ENCODE results near the gene AQP1. TPM values are rescaled to one million over a fixed set of nuclear protein-coding genes. Genes with fewer than 3 reads are reported as not detected.

The AQP1 gene
- total RNA-seq, 1 experiment from 2014 or later = 0.15 TPM

DNA sequence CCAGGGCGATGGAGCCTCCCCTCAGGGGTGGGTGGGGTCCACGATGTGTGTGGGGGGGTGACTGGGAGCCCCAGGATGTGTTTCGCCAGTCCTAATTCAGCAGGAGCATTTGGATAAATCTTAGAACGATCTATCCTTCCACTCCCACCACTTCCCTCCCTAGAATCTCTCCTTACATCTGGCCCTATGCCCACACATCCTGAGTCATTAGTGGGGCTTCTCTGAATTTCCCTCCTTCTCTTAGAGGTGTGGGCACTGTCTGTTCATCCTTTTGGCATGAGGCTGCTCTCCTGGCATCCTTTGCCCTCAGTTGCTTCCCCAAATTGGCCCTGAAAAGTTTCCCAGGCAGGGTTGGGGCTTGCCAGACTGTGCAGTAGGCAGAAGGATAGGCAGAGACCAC lies 53.7 kb downstream of the AQP1 start:
- Histone ChIP-seq H3K4me1 (ENCODE audit: insufficient read depth, low read length) (no peaks in the 10 kb centered on the region; the same call in none of the 2 replicates), H4K8ac (replicated peaks; ENCODE audit: insufficient read length, low read depth, low read length) (no peak overlapping the region), H3K79me1 (ENCODE audit: insufficient read depth, low read depth, low read length, poor library complexity, severe bottlenecking) (no peaks in the 10 kb centered on the region), H3K23ac (ENCODE audit: insufficient read length, low read depth, low read length) (no peak overlapping the region), H4K20me1 (ENCODE audit: control insufficient read depth, insufficient read depth, insufficient read length) (no peaks in the 10 kb centered on the region), H2BK15ac (ENCODE audit: low read depth, low read length) (no peak overlapping the region), H4K91ac (ENCODE audit: insufficient read length, low read depth, low read length) (no peak overlapping the region), H4K5ac (ENCODE audit: insufficient read length, low read depth, low read length) (no peak overlapping the region), H3K79me2 (ENCODE audit: insufficient read depth, low read length) (no peaks in the 10 kb centered on the region), H2AK5ac (ENCODE audit: insufficient read length, low read length) (no peak overlapping the region), H3K9me3 (ENCODE audit: control insufficient read depth, low read depth, low read length) (no peaks in the 10 kb centered on the region), H3K4me2 (ENCODE audit: insufficient read depth, insufficient read length, low read length) (no peak overlapping the region), H2BK20ac (ENCODE audit: low read depth, low read length, poor library complexity, severe bottlenecking) (no peak overlapping the region), H3K56ac (ENCODE audit: insufficient read length, low read depth, low read length) (no peak overlapping the region), H3K9ac (ENCODE audit: extremely low read depth, insufficient read length, low read length) (no peak overlapping the region), H3K23me2 (ENCODE audit: insufficient read length, low read depth, low read length, poor library complexity, severe bottlenecking) (no peaks in the 10 kb centered on the region), H2BK5ac (ENCODE audit: insufficient read length, low read length) (no peak overlapping the region), H3K18ac (ENCODE audit: insufficient read length, low read depth, low read length) (no peak overlapping the region), H2AFZ (ENCODE audit: low read length) (no peak overlapping the region), H2BK120ac (ENCODE audit: low read depth, low read length, poor library complexity, severe bottlenecking) (no peak overlapping the region), H3K27ac (ENCODE audit: insufficient read length, low read depth, low read length) (no peak overlapping the region), H3K4ac (ENCODE audit: low read depth, low read length) (no peak overlapping the region), H3T11ph (ENCODE audit: low read length) (no peak overlapping the region), H3K27me3 (ENCODE audit: insufficient read depth, low read length) (no peaks in the 10 kb centered on the region), H2BK12ac (ENCODE audit: insufficient read length, low read depth, low read length) (no peak overlapping the region), H3K14ac (ENCODE audit: insufficient read depth, low read length) (peak overlapping the region; percentile 41; the same call in 1 of the 2 replicates)
- Mint-ChIP-seq H3K9me3 (no peaks in the 10 kb centered on the region), H3K27me3 (ENCODE audit: low read depth) (peaks cover 30% of the 10 kb centered on the region), H3K4me1 (peaks cover 4% of the 10 kb centered on the region in 2 experiments; a peak in 2 of 4 replicates), H3K36me3 (ENCODE audit: insufficient read depth in 1 of 3, low read depth in 3 of 3) (no peaks in the 10 kb centered on the region; a peak in 1 of 7 replicates), H3K4me3 (no peak overlapping the region), H3K27ac (no peak overlapping the region)
- WGBS (ENCODE audit: extremely low coverage, insufficient read length, low lambda C conversion rate) = no CpG with 5 or more reads among the region's 4 CpGs
- no peak for DNase-seq
- TF ChIP-seq, protein P1, sequence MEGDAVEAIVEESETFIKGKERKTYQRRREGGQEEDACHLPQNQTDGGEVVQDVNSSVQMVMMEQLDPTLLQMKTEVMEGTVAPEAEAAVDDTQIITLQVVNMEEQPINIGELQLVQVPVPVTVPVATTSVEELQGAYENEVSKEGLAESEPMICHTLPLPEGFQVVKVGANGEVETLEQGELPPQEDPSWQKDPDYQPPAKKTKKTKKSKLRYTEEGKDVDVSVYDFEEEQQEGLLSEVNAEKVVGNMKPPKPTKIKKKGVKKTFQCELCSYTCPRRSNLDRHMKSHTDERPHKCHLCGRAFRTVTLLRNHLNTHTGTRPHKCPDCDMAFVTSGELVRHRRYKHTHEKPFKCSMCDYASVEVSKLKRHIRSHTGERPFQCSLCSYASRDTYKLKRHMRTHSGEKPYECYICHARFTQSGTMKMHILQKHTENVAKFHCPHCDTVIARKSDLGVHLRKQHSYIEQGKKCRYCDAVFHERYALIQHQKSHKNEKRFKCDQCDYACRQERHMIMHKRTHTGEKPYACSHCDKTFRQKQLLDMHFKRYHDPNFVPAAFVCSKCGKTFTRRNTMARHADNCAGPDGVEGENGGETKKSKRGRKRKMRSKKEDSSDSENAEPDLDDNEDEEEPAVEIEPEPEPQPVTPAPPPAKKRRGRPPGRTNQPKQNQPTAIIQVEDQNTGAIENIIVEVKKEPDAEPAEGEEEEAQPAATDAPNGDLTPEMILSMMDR (conservative IDR thresholded peaks at IDR 0.05) = no peak

All from H9 (cell line).